HepG2 (cell line): ENCODE results near the gene DYNLT5.

Experiments
- ARID2 ChIP-seq: sonication (generic); formaldehyde crosslinking; IDR thresholded peaks from 2 replicates; pipeline ENCODE4 v1.8.1; 2022; ENCODE audit warnings: mild to moderate bottlenecking, missing genetic modification reagents, borderline replicate concordance
- FOXJ3 ChIP-seq: sonication (generic); formaldehyde crosslinking; IDR thresholded peaks from 2 replicates; pipeline ENCODE4 v1.4.0; 2020; ENCODE audit warnings: missing genetic modification reagents, mild to moderate bottlenecking, borderline replicate concordance
- GABPA ChIP-seq, 2 experiments: IDR thresholded peaks; 2 replicates each; pipeline ENCODE4 v1.6.1; 2011 to 2016; ENCODE audit warnings: low read depth in 2 of 2, low read length in 1 of 2, missing biosample characterization in 1 of 2, missing genetic modification characterization in 1 of 2
- JUND ChIP-seq: sonication (generic); formaldehyde crosslinking; IDR thresholded peaks from 2 replicates; pipeline ENCODE4 v1.8.0; 2022; ENCODE audit warnings: mild to moderate bottlenecking, missing genetic modification reagents
- ONECUT2 ChIP-seq: sonication (generic); formaldehyde crosslinking; IDR thresholded peaks from 2 replicates; pipeline ENCODE4 v1.4.0; 2020; ENCODE audit warnings: missing genetic modification reagents
- RFX5 ChIP-seq: IDR thresholded peaks from 2 replicates; pipeline ENCODE4 v1.6.1; 2011; ENCODE audit warnings: low read depth, low read length, improper control_type of control experiment
- SCMH1 ChIP-seq: sonication (generic); formaldehyde crosslinking; IDR thresholded peaks from 2 replicates; pipeline ENCODE4 v1.9.0; 2021; ENCODE audit warnings: missing genetic modification reagents, mild to moderate bottlenecking, borderline replicate concordance
- ZBED4 ChIP-seq: sonication (generic); formaldehyde crosslinking; IDR thresholded peaks from 2 replicates; pipeline ENCODE4 v1.4.0; 2020; ENCODE audit warnings: missing genetic modification reagents, borderline replicate concordance
- ZMAT3 ChIP-seq: sonication (generic); formaldehyde crosslinking; conservative IDR thresholded peaks from 2 replicates; pipeline ENCODE4 v1.7.0; 2021; ENCODE audit warnings: missing genetic modification reagents

- no peak for TF ChIP-seq ZMAT3 (CRISPR knock-in tag)
- TF ChIP-seq ONECUT2: no peak
- TF ChIP-seq SCMH1: no peak
- no peak for TF ChIP-seq JUND (CRISPR knock-in tag)
- TF ChIP-seq ARID2 (CRISPR knock-in tag): no peak
- TF ChIP-seq FOXJ3 (CRISPR knock-in tag): no peak
- no peak for TF ChIP-seq GABPA (IDR thresholded peaks at IDR 0.05; ENCODE audit: low read depth, low read length)
- no peak for TF ChIP-seq GABPA (CRISPR knock-in tag; IDR thresholded peaks at IDR 0.05; ENCODE audit: low read depth)
- TF ChIP-seq ZBED4 (CRISPR knock-in tag): no peak
- TF ChIP-seq RFX5: no peak
Measured at GRCh38 chr1:66775646-66776045, 23.4 kb downstream of the DYNLT5 start.
